Psoas muscle (tissue), 8 donors: ENCODE measurements around the gene IKBKE. TPM values are rescaled to one million over a fixed set of nuclear protein-coding genes. Genes with fewer than 3 reads are reported as not detected.

Experiments used
- ATAC-seq, 4 donors: fragments of 200-7000 bp; cut with Tn5 transposase; one replicate each; pipeline ENCODE4 v1.9.1; 2020; ENCODE audit warnings: moderate library complexity in 3 of 4, mild to moderate bottlenecking in 2 of 4
- DNase-seq, 2 donors: peaks; one replicate each; pipeline ENCODE4 v3.0.0-alpha.2; 2020
- H3K27ac ChIP-seq: fragments of 200-600 bp; one replicate; pipeline ENCODE4 v1.8.0; 2022
- H3K27me3 ChIP-seq, 3 donors: fragments of 200-600 bp in 1 of 3; one replicate each; pipeline versions ENCODE4 v1.6.1 to v1.8.0; 2013 to 2022; ENCODE audit warnings: low read length in 2 of 3, mild to moderate bottlenecking in 2 of 3, moderate library complexity in 1 of 3; ENCODE audit not compliant: insufficient read depth in 3 of 3
- H3K36me3 ChIP-seq, 2 donors: fragments of 200-600 bp in 1 of 2; one replicate each; pipeline versions ENCODE4 v1.6.1 to v1.8.0; 2013 to 2022; ENCODE audit warnings: low read depth in 1 of 2, mild to moderate bottlenecking in 1 of 2, moderate library complexity in 1 of 2; ENCODE audit not compliant: insufficient read depth in 1 of 2
- H3K4me1 ChIP-seq: fragments of 200-600 bp; one replicate; pipeline ENCODE4 v1.8.0; 2022
- H3K4me3 ChIP-seq: fragments of 200-600 bp; one replicate; pipeline ENCODE4 v1.8.0; 2022; ENCODE audit warnings: mild to moderate bottlenecking
- H3K9me3 ChIP-seq: fragments of 200-600 bp; one replicate; pipeline ENCODE4 v1.8.0; 2022
- CTCF ChIP-seq: fragments of 200-600 bp; IDR thresholded peaks from one replicate; pipeline ENCODE4 v1.8.0; 2022; ENCODE audit warnings: antibody characterized with exemption
- WGBS, 3 donors: extraction: QIAGEN DNeasy Blood & Tissue Kit; methylation state at CpG; one replicate each; pipeline versions ENCODE4 v1.1.6 to v1.1.7; 2013; 5-methylcytosine and 5-hydroxymethylcytosine counted together
- intact Hi-C, 2 donors: fragments of 100-400 bp; cut with DNase I; formaldehyde crosslinking; loops; one replicate each; pipeline versions ENCODE4 v1.11.0 to v1.14.2; 2022
- polyA plus RNA-seq, 3 donors: library from polyadenylated mRNA; stranded (reverse); fragments of 200-250 nt; gene quantifications; one replicate each; pipeline ENCODE4 v1.2.3, GENCODE V29; 2013
- total RNA-seq, 4 donors: library from RNA; stranded (reverse); fragmentation: NEBNext Ultra II Directional in 2 of 4; extraction: Animal tissue kit (Norgen Biotek cat#: 25700) in 2 of 4; gene quantifications; one replicate each; pipeline versions ENCODE4 v1.2.1 to v1.2.4, GENCODE V29; 2021 to 2023
- donor health status: healthy with polysubstance abuse.
- donor health status: DM: no; HTN: no; CAD: no; lungs with moderate emphysema.
- donor health status: Bipolar disorder and iron deficiency.
- donor health status: healthy.
- donor health status: DM: yes; HTN: yes; CAD: no.
- donor health status: DM: no; HTN: no; CAD: no.
- donor health status: DM: no; HTN: no; CAD: no.
- donor health status: DM: yes; HTN: yes; CAD: no.

The IKBKE gene
- total and polyA plus RNA-seq, 7 donors = 0.14 to 0.89 (median 0.44) TPM

DNA sequence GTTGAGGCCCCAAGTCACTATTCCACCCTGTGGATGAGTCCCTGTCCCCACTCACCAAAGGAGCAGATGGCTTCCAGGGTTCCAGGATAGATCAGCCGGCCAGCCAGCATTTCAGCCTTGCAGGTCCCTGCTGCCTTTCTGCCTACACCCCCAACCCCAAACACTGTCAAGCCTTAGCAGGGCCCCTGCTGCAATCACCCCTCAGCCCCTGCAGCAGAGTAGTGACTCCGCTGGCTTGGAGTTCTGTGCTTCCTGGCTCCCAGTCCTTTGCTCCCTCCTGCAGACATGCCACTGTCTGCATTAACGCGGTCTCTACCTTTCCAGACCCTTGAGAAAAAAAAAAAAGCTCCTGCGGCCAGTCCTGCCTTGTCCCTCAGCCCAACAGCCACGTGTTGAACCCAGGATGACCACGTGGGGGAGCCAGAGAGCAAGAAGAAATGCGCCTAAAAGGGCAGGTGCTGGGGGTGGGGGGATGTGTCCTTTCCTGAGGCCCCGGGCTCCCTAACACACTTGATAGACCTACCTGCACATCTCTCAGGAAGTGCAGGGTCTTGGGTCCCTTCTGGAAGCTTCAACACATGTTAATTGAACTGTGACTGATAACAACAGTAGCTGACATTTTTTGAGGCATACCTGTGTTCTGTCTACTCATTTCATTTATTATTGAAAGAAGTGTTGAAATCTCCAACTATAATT is 74.4 kb downstream of the IKBKE start:
- no peaks in the 10 kb centered on the region for H3K9me3 ChIP-seq
- no peak overlapping the region for H3K4me3 ChIP-seq
- intact Hi-C loops = loop anchor here (1.0 to 5.0 kb wide), 3 partner anchors 39 to 52 kb away; no protein-coding TSS in a partner anchor
- ATAC-seq = peak; percentile 82 to 89 (median 88)
- no peaks in the 10 kb centered on the region for H3K27me3 ChIP-seq
- 11 to 14% (median 12%) methylated on average over 9 of the region's 9 CpGs for WGBS, 3 donors
- TF ChIP-seq CTCF = peak; percentile 80
- no peaks in the 10 kb centered on the region for H3K36me3 ChIP-seq
- DNase-seq = peak; percentile 72 to 83
- no peaks in the 10 kb centered on the region for H3K4me1 ChIP-seq
- no peak overlapping the region for H3K27ac ChIP-seq

DNA sequence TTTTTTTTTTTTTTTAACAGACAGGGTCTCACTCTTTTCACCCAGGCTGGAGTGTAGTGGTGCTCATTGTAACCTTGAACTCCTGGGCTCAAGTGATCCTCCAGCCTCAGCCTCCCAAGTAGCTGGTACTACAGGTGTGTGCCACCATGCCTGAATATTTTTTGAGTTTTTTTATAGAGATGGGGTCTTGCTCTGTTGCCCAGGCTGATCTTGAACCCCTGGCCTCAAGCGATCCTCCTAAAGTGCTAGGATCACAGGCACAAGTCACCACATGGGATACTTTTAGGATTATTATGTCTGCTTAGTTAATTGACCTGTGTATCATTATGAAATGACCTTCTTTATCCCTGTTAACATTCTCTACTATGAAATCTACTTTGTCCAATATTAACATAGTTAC is 75.1 kb downstream of the IKBKE start:
- Histone ChIP-seq H3K27me3 (no peaks in the 10 kb centered on the region), H3K36me3 (no peaks in the 10 kb centered on the region), H3K27ac (no peak overlapping the region), H3K9me3 (no peaks in the 10 kb centered on the region), H3K4me3 (no peak overlapping the region), H3K4me1 (no peaks in the 10 kb centered on the region)
- intact Hi-C loops = loop anchor here (1.0 to 2.0 kb wide), 2 partner anchors 38 to 39 kb away; no protein-coding TSS in a partner anchor
- 94 to 99% (median 97%) methylated on average over 1 of the region's 1 CpG for WGBS, 3 donors
- no peak for TF ChIP-seq CTCF
- DNase-seq = no peak
- no peak for ATAC-seq

Other genes with a start within 250 kb of the IKBKE start
- 10 to 100 TPM in 1 of 4 donors, 1 to 10 TPM in 3; 1.5 to 14.6 (median 5.1) TPM for gene RASSF5, start 37.1 kb downstream of the IKBKE start, total RNA-seq
- 1 to 10 TPM; 1.1 to 2.8 (median 1.5) TPM for gene RASSF5, start 37.1 kb downstream of the IKBKE start, polyA plus RNA-seq
- gene EIF2D, start 142.0 kb downstream of the IKBKE start, total RNA-seq = 10 to 100 TPM; 32.1 to 41.8 (median 37.6) TPM
- 10 to 100 TPM; 21.4 to 40.3 (median 32.8) TPM for gene EIF2D, start 142.0 kb downstream of the IKBKE start, polyA plus RNA-seq
- gene DYRK3, start 165.1 kb downstream of the IKBKE start, total RNA-seq = 1 to 10 TPM in 3 of 4 donors, under 1 TPM in 1; 0.57 to 2.0 (median 1.4) TPM
- 1 to 10 TPM in 2 of 3 donors, under 1 TPM in 1; 0.25 to 1.2 (median 1.0) TPM for gene DYRK3, start 165.1 kb downstream of the IKBKE start, polyA plus RNA-seq
- gene MAPKAPK2, start 214.4 kb downstream of the IKBKE start, total RNA-seq = 100 to 1,000 TPM in 3 of 4 donors, 10 to 100 TPM in 1; 89.4 to 198 (median 167) TPM
- 100 to 1,000 TPM; 108 to 191 (median 112) TPM for gene MAPKAPK2, start 214.4 kb downstream of the IKBKE start, polyA plus RNA-seq